Duodenal mucosa (tissue), 2 donors: Measurements from ENCODE around the gene FAM221B.
A peak's percentile ranks its signal among the peaks of the same experiment; 100 is the strongest.

Source experiments
- H3K27ac ChIP-seq: one replicate; pipeline ENCODE4 v1.7.0; 2013; ENCODE audit warnings: low read depth, low read length
- H3K27me3 ChIP-seq, 2 donors: one replicate each; pipeline ENCODE4 v1.7.0; 2013; ENCODE audit warnings: low read length in 2 of 2, control low read depth in 1 of 2; ENCODE audit not compliant: insufficient read depth in 2 of 2, control insufficient read depth in 1 of 2
- H3K36me3 ChIP-seq, 2 donors: one replicate each; pipeline ENCODE4 v1.7.0; 2013; ENCODE audit warnings: low read length in 2 of 2, control low read depth in 1 of 2; ENCODE audit not compliant: insufficient read depth in 2 of 2, control insufficient read depth in 1 of 2
- H3K4me1 ChIP-seq, 2 donors: one replicate each; pipeline ENCODE4 v1.7.0; 2013; ENCODE audit warnings: low read length in 2 of 2, control low read depth in 1 of 2; ENCODE audit not compliant: insufficient read depth in 2 of 2, control insufficient read depth in 1 of 2
- H3K4me3 ChIP-seq, 2 donors: one replicate each; pipeline ENCODE4 v1.7.0; 2013; ENCODE audit warnings: low read length in 2 of 2, low read depth in 1 of 2
- H3K9ac ChIP-seq, 2 donors: one replicate each; pipeline ENCODE4 v1.7.0; 2013; ENCODE audit warnings: low read length in 2 of 2, low read depth in 1 of 2
- H3K9me3 ChIP-seq, 2 donors: one replicate each; pipeline ENCODE4 v1.7.0; 2013; ENCODE audit warnings: low read length in 2 of 2, control low read depth in 1 of 2; ENCODE audit not compliant: control insufficient read depth in 1 of 2

FAM221B gene

GRCh38 chr9:35792024-35792813 is 36.3 kb downstream of the FAM221B start:
- no peak overlapping the region for H3K9ac ChIP-seq
- H3K27ac ChIP-seq: no peak overlapping the region
- peaks cover 4 to 5% of the 10 kb centered on the region in 2 donors for H3K4me1 ChIP-seq
- peaks cover 0 to 10% of the 10 kb centered on the region in 2 donors for H3K36me3 ChIP-seq
- no peaks in the 10 kb centered on the region for H3K9me3 ChIP-seq
- H3K27me3 ChIP-seq: no peaks in the 10 kb centered on the region
- no peak overlapping the region for H3K4me3 ChIP-seq

- no peak within 1 kb of the TSS for H3K9ac ChIP-seq
- peaks cover 0 to 10% of the 10 kb centered on the region in 2 donors for H3K36me3 ChIP-seq
- H3K27ac ChIP-seq: no peak within 1 kb of the TSS
- peak within 1 kb of the TSS in 1 of 2 donors; percentile 40 for H3K4me3 ChIP-seq
- no peaks in the 10 kb centered on the region for H3K9me3 ChIP-seq
- H3K4me1 ChIP-seq: peaks cover 4 to 5% of the 10 kb centered on the region in 2 donors
- no peaks in the 10 kb centered on the region for H3K27me3 ChIP-seq
Measured at GRCh38 chr9:35791297-35791921, 37.1 kb downstream of the FAM221B start, which contains the start of gene NPR2. NPR2 (plus strand) TSS chr9:35791591; CDS start chr9:35792409, 818 bp downstream.

GRCh38 chr9:35790385-35791296 is 37.9 kb downstream of the FAM221B start:
- Histone ChIP-seq H3K4me3 (no peak overlapping the region), H3K27ac (no peak overlapping the region), H3K9ac (no peak overlapping the region), H3K27me3 (no peaks in the 10 kb centered on the region), H3K9me3 (no peaks in the 10 kb centered on the region), H3K36me3 (peaks cover 0 to 10% of the 10 kb centered on the region in 2 donors), H3K4me1 (peaks cover 4 to 5% of the 10 kb centered on the region in 2 donors)

GRCh38 chr9:35790025-35790384 is 38.5 kb downstream of the FAM221B start:
- Histone ChIP-seq H3K4me1 (peaks cover 4 to 5% of the 10 kb centered on the region in 2 donors), H3K27ac (no peak overlapping the region), H3K9ac (no peak overlapping the region), H3K9me3 (no peaks in the 10 kb centered on the region), H3K36me3 (peaks cover 0 to 10% of the 10 kb centered on the region in 2 donors), H3K4me3 (no peak overlapping the region), H3K27me3 (no peaks in the 10 kb centered on the region)

- no peaks in the 10 kb centered on the region for H3K9me3 ChIP-seq
- no peak overlapping the region for H3K27ac ChIP-seq
- H3K9ac ChIP-seq: no peak overlapping the region
Measured at GRCh38 chr9:35789541-35789940, 39.0 kb downstream of the FAM221B start.

GRCh38 chr9:35783418-35783817 is 45.1 kb downstream of the FAM221B start:
- Histone ChIP-seq H3K27me3 (no peaks in the 10 kb centered on the region), H3K27ac (no peak overlapping the region), H3K9me3 (no peaks in the 10 kb centered on the region), H3K4me1 (no peaks in the 10 kb centered on the region), H3K4me3 (no peak overlapping the region), H3K9ac (no peak overlapping the region), H3K36me3 (peaks cover 0 to 5% of the 10 kb centered on the region in 2 donors)

More at GRCh38 chr9:35789541-35789940, 39.0 kb downstream of the FAM221B start:
- H3K4me3 ChIP-seq: no peak overlapping the region
- H3K4me1 ChIP-seq: peaks cover 4 to 5% of the 10 kb centered on the region in 2 donors
- no peaks in the 10 kb centered on the region for H3K27me3 ChIP-seq
- H3K36me3 ChIP-seq: peaks cover 0 to 10% of the 10 kb centered on the region in 2 donors

GRCh38 chr9:35781066-35781465 is 47.5 kb downstream of the FAM221B start:
- Histone ChIP-seq H3K27me3 (no peaks in the 10 kb centered on the region), H3K27ac (no peak overlapping the region), H3K36me3 (peaks cover 0 to 5% of the 10 kb centered on the region in 2 donors), H3K4me1 (no peaks in the 10 kb centered on the region), H3K9me3 (no peaks in the 10 kb centered on the region), H3K9ac (no peak overlapping the region), H3K4me3 (no peak overlapping the region)

- no peak overlapping the region for H3K27ac ChIP-seq
- no peak overlapping the region for H3K4me3 ChIP-seq
- H3K36me3 ChIP-seq: peaks cover 0 to 4% of the 10 kb centered on the region in 2 donors
- H3K4me1 ChIP-seq: peaks cover 0 to 4% of the 10 kb centered on the region in 2 donors
- no peak overlapping the region for H3K9ac ChIP-seq
- no peaks in the 10 kb centered on the region for H3K9me3 ChIP-seq
- H3K27me3 ChIP-seq: no peaks in the 10 kb centered on the region
Measured at GRCh38 chr9:35778496-35778895, 50.0 kb downstream of the FAM221B start.

- Histone ChIP-seq H3K9me3 (no peaks in the 10 kb centered on the region), H3K27ac (no peak overlapping the region), H3K36me3 (no peaks in the 10 kb centered on the region)
Measured at GRCh38 chr9:35776018-35776417, 52.5 kb downstream of the FAM221B start.

More at GRCh38 chr9:35776018-35776417, 52.5 kb downstream of the FAM221B start:
- Histone ChIP-seq H3K4me3 (no peak overlapping the region), H3K9ac (no peak overlapping the region), H3K4me1 (peaks cover 12 to 17% of the 10 kb centered on the region in 2 donors), H3K27me3 (no peaks in the 10 kb centered on the region)
